Epithelial cell of proximal tubule (primary cell): ENCODE measurements around the gene TRIML1. TPM values are rescaled to one million over a fixed set of nuclear protein-coding genes. Genes with fewer than 3 reads are reported as not detected.

Source experiments
- DNase-seq: peaks from one replicate; pipeline ENCODE4 v3.0.0-alpha.2; 2011; ENCODE audit warnings: low read depth
- H3K4me3 ChIP-seq: 2 replicates; pipeline ENCODE4 v1.5.1; 2011; ENCODE audit warnings: low read depth, mild to moderate bottlenecking, low read length
- CTCF ChIP-seq: conservative IDR thresholded peaks from 2 replicates; pipeline ENCODE4 v1.5.1; 2012; ENCODE audit warnings: low read depth, mild to moderate bottlenecking, low read length
- total RNA-seq: library from RNA; depleted of rRNA; stranded (reverse); fragments of >200 nt; gene quantifications from 2 replicates; pipeline ENCODE4 v1.2.3, GENCODE V29; 2015

TRIML1 gene
- not detected in 2 replicates for total RNA-seq

GRCh38 chr4:188139141-188139540 is at the start of gene TRIML1:
Gene TRIML1, plus strand, starts transcription at chr4:188139441. Its CDS starts 118 bp downstream, at chr4:188139559.
- no peak for TF ChIP-seq CTCF
- H3K4me3 ChIP-seq = no peak within 1 kb of the TSS
- DNase-seq = no peak

GRCh38 chr4:188092824-188093223 is 46.4 kb upstream of the TRIML1 start:
- H3K4me3 ChIP-seq = no peak overlapping the region
- no peak for DNase-seq
- no peak for TF ChIP-seq CTCF

- H3K4me3 ChIP-seq = no peak overlapping the region
- TF ChIP-seq CTCF = no peak
- DNase-seq = no peak
Measured at GRCh38 chr4:188106454-188106853, 32.8 kb upstream of the TRIML1 start.

- TF ChIP-seq CTCF = no peak
- H3K4me3 ChIP-seq = no peak overlapping the region
- no peak for DNase-seq
Measured at GRCh38 chr4:188107931-188108843, 31.1 kb upstream of the TRIML1 start.

GRCh38 chr4:188109157-188109755 is 30.0 kb upstream of the TRIML1 start, which contains the start of gene TRIML2:
Gene TRIML2, minus strand, starts transcription at chr4:188109603. Its CDS starts 4,235 bp downstream, at chr4:188105368.
- no peak for TF ChIP-seq CTCF
- no peak within 1 kb of the TSS for H3K4me3 ChIP-seq
- no peak for DNase-seq

GRCh38 chr4:188110036-188110435 is 29.2 kb upstream of the TRIML1 start:
- no peak overlapping the region for H3K4me3 ChIP-seq
- no peak for DNase-seq
- TF ChIP-seq CTCF = no peak
